ENCODE results near the gene TTC7B. TPM values are rescaled to one million over a fixed set of nuclear protein-coding genes. Genes with fewer than 3 reads are reported as not detected.

Gene TTC7B
- total RNA-seq, 1 experiment from 2014 or later = 40.9 TPM

GRCh38 chr14:90721619-90722305, 94.5 kb downstream of the TTC7B start:
- Histone ChIP-seq H3K4me1 (ENCODE audit: control insufficient read depth, insufficient read depth, low read length) (no peaks in the 10 kb centered on the region), H3K9me3 (ENCODE audit: control insufficient read depth, insufficient read depth, low read depth, low read length) (no peaks in the 10 kb centered on the region), H3K27ac (ENCODE audit: low read length) (no peak overlapping the region), H3K36me3 (ENCODE audit: control insufficient read depth, insufficient read depth, low read length) (no peaks in the 10 kb centered on the region), H3K27me3 (ENCODE audit: control insufficient read depth, insufficient read depth, low read length) (no peaks in the 10 kb centered on the region), H3K4me3 (ENCODE audit: low read depth in 2 of 2, low read length in 2 of 2) (no peak overlapping the region)
- no TSS peak for BruUV-seq (replicated peaks)
- DNase-seq (ENCODE audit: low read depth, low spot score) (no peak), ATAC-seq (no peak)
- TF ChIP-seq POLR2AphosphoS5 (IDR thresholded peaks at IDR 0.05; ENCODE audit: low read depth, low read length) (no peak), SIN3A (IDR thresholded peaks at IDR 0.05; ENCODE audit: borderline replicate concordance, insufficient read depth, low read depth, low read length) (no peak), TCF7L2 (IDR thresholded peaks at IDR 0.05; ENCODE audit: low read depth, low read length) (no peak)
- TF ChIP-seq, protein P1, sequence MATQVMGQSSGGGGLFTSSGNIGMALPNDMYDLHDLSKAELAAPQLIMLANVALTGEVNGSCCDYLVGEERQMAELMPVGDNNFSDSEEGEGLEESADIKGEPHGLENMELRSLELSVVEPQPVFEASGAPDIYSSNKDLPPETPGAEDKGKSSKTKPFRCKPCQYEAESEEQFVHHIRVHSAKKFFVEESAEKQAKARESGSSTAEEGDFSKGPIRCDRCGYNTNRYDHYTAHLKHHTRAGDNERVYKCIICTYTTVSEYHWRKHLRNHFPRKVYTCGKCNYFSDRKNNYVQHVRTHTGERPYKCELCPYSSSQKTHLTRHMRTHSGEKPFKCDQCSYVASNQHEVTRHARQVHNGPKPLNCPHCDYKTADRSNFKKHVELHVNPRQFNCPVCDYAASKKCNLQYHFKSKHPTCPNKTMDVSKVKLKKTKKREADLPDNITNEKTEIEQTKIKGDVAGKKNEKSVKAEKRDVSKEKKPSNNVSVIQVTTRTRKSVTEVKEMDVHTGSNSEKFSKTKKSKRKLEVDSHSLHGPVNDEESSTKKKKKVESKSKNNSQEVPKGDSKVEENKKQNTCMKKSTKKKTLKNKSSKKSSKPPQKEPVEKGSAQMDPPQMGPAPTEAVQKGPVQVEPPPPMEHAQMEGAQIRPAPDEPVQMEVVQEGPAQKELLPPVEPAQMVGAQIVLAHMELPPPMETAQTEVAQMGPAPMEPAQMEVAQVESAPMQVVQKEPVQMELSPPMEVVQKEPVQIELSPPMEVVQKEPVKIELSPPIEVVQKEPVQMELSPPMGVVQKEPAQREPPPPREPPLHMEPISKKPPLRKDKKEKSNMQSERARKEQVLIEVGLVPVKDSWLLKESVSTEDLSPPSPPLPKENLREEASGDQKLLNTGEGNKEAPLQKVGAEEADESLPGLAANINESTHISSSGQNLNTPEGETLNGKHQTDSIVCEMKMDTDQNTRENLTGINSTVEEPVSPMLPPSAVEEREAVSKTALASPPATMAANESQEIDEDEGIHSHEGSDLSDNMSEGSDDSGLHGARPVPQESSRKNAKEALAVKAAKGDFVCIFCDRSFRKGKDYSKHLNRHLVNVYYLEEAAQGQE (IDR thresholded peaks at IDR 0.05; ENCODE audit: insufficient read depth in 1 of 2, low read depth in 2 of 2, low read length in 1 of 2) = no peak
- TF ChIP-seq, protein P2, sequence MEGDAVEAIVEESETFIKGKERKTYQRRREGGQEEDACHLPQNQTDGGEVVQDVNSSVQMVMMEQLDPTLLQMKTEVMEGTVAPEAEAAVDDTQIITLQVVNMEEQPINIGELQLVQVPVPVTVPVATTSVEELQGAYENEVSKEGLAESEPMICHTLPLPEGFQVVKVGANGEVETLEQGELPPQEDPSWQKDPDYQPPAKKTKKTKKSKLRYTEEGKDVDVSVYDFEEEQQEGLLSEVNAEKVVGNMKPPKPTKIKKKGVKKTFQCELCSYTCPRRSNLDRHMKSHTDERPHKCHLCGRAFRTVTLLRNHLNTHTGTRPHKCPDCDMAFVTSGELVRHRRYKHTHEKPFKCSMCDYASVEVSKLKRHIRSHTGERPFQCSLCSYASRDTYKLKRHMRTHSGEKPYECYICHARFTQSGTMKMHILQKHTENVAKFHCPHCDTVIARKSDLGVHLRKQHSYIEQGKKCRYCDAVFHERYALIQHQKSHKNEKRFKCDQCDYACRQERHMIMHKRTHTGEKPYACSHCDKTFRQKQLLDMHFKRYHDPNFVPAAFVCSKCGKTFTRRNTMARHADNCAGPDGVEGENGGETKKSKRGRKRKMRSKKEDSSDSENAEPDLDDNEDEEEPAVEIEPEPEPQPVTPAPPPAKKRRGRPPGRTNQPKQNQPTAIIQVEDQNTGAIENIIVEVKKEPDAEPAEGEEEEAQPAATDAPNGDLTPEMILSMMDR (IDR thresholded peaks at IDR 0.05) = no peak
- intact Hi-C loops (cut with micrococcal nuclease; ENCODE audit: unreplicated experiment) (no loop called here), in situ Hi-C loops (cut with HindIII; ENCODE audit: low pct_unique_long_range_greater_than_20kb, low sequenced_read_pairs) (no loop called here)
- ChIA-PET POLR2A (interaction anchor here (0.7 kb wide), 1 partner anchor 533 kb away, joined by 4 read pairs; no protein-coding TSS in a partner anchor), CTCF (no interaction called here)

GRCh38 chr14:90720832-90721231, 95.4 kb downstream of the TTC7B start:
- BruUV-seq (replicated peaks) = no TSS peak
- Histone ChIP-seq H3K27ac (ENCODE audit: low read length) (no peak overlapping the region), H3K27me3 (ENCODE audit: control insufficient read depth, insufficient read depth, low read length) (no peaks in the 10 kb centered on the region), H3K9me3 (ENCODE audit: control insufficient read depth, insufficient read depth, low read depth, low read length) (no peaks in the 10 kb centered on the region), H3K4me3 (ENCODE audit: low read depth in 2 of 2, low read length in 2 of 2) (no peak overlapping the region), H3K36me3 (ENCODE audit: control insufficient read depth, insufficient read depth, low read length) (no peaks in the 10 kb centered on the region), H3K4me1 (ENCODE audit: control insufficient read depth, insufficient read depth, low read length) (no peaks in the 10 kb centered on the region)
- ChIA-PET CTCF (interaction anchor here (0.6 kb wide), 1 partner anchor 23 kb away, joined by 3 read pairs; no protein-coding TSS in a partner anchor), POLR2A (no interaction called here)
- no peak for ATAC-seq
- in situ Hi-C loops (cut with HindIII; ENCODE audit: low pct_unique_long_range_greater_than_20kb, low sequenced_read_pairs) = no loop called here
- intact Hi-C loops (cut with micrococcal nuclease; ENCODE audit: unreplicated experiment) = no loop called here
- no peak for DNase-seq (ENCODE audit: low read depth, low spot score)
- no peak for TF ChIP-seq POLR2AphosphoS5 (IDR thresholded peaks at IDR 0.05; ENCODE audit: low read depth, low read length)
- TF ChIP-seq, protein P2 (IDR thresholded peaks at IDR 0.05) = no peak
- no peak for TF ChIP-seq TCF7L2 (IDR thresholded peaks at IDR 0.05; ENCODE audit: low read depth, low read length)
- no peak for TF ChIP-seq SIN3A (IDR thresholded peaks at IDR 0.05; ENCODE audit: borderline replicate concordance, insufficient read depth, low read depth, low read length)
- TF ChIP-seq, protein P1 (IDR thresholded peaks at IDR 0.05; ENCODE audit: insufficient read depth in 1 of 2, low read depth in 2 of 2, low read length in 1 of 2) = no peak
